DMS53 treated with DMSO at 0.1 percent for 48 hours (cell line): Measurements from ENCODE around the gene RB1.

Experiments
- DNase-seq: peaks from one replicate; lab custom pipeline; 2025; ENCODE audit not compliant: unreplicated experiment; lab: John Stamatoyannopoulos, UW

Gene RB1

DNA sequence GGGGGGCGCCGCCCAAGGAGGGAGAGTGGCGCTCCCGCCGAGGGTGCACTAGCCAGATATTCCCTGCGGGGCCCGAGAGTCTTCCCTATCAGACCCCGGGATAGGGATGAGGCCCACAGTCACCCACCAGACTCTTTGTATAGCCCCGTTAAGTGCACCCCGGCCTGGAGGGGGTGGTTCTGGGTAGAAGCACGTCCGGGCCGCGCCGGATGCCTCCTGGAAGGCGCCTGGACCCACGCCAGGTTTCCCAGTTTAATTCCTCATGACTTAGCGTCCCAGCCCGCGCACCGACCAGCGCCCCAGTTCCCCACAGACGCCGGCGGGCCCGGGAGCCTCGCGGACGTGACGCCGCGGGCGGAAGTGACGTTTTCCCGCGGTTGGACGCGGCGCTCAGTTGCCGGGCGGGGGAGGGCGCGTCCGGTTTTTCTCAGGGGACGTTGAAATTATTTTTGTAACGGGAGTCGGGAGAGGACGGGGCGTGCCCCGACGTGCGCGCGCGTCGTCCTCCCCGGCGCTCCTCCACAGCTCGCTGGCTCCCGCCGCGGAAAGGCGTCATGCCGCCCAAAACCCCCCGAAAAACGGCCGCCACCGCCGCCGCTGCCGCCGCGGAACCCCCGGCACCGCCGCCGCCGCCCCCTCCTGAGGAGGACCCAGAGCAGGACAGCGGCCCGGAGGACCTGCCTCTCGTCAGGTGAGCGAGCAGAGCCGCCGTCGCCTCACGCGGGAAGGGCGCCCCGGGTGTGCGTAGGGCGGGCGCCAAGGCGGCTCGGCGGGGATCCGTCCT lies at the start of gene RB1:
Gene RB1, plus strand, starts transcription at position 393 of the 784 bp plus-strand sequence. Its CDS starts 162 bp downstream, at position 555.
- peak; percentile 73 for DNase-seq

DNA sequence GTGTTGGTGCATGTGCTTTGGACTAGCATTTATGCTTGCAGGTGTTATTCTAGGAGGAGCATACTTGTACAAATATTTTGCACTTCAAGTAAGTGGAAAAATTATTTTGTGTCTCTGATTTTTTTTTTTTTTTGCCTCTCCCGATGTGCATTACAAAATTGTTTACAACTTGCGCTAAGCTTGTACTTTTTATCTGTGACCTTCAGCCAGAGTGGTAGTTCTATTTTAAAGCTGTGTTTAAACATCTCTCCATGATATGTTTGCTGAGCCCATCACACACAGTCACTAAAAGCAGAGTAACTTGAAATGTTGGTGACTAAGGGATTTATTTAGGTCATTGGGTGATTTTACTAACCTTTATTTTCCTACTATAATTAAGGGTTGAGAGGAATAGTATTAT lies 49.7 kb upstream of the RB1 start:
- DNase-seq: no peak

DNA sequence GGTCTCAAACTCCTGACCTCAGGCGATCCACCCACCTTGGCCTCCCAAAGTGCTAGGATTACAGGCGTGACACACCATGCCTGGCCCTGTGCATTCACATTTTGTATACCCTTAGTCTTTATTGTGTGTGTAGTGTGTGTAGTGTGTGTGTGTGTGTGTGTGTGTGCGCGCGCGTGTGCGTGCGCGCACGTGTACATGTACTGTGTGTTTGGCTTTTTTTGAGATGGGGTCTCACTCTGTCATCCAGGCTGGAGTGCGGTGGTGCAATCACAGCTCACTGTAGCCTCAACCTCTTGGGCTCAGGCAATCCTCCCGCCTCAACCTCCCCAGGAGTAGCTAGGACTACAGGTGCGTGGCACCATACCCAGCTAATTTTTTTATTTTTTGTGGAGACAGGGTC lies 48.5 kb upstream of the RB1 start:
- DNase-seq: no peak

DNA sequence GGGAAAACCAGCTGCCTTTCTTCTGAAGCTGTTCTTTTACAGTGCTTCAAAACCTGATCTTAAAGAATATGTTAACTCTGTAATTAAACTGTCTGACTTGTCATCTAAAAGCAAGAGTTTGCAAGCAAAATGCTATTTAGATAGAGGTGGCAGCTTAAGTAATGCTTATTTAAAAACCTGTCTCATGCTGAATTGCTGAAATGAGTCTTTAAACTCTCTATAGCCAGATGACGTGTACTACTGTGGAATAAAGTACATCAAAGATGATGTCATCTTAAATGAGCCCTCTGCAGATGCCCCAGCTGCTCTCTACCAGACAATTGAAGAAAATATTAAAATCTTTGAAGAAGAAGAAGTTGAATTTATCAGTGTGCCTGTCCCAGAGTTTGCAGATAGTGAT lies 47.6 kb upstream of the RB1 start:
- no peak for DNase-seq

DNA sequence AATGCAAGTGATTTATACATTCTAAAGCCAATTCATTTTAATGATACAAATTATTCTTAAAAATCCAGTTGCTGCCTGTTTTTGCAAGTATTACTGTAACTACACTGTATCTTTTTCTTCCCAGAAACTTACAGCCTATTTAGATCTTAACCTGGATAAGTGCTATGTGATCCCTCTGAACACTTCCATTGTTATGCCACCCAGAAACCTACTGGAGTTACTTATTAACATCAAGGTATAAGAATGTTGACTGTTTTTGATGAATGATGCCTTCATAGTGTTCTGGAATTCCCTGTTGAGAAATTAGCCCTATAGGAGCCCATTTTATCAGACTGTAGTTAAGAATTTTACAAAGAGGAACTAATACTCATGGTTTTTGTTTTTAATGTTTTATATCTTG lies 45.5 kb upstream of the RB1 start:
- no peak for DNase-seq

DNA sequence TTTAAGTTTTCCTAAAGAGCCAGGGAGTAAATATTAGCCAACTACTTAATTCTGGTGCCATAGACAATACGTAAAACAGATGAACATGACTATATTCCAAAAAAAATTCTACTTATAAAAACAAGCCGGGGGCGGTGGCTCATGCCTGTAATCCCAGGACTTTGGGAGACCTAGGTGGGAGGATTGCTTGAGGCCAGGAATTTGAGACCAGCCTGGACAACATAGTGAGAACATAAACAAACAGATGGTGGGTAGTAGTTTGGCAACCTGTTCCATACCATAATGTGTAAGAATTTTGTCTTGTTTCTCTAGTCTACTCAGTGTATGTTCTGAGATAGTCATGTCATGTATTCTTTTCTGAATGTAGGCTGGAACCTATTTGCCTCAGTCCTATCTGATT lies 45.1 kb upstream of the RB1 start:
- DNase-seq: no peak

DNA sequence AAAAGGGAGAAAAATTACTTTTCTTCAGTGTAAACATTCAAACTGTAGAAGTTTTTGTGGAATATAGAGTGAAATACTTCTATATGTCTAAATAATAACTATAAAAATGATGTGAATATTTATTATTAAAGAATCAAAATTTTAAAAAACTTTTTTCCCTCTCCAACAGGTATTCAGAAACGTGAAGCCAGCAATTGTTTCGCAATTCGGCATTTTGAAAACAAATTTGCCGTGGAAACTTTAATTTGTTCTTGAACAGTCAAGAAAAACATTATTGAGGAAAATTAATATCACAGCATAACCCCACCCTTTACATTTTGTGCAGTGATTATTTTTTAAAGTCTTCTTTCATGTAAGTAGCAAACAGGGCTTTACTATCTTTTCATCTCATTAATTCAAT lies 42.6 kb upstream of the RB1 start:
- DNase-seq: no peak

DNA sequence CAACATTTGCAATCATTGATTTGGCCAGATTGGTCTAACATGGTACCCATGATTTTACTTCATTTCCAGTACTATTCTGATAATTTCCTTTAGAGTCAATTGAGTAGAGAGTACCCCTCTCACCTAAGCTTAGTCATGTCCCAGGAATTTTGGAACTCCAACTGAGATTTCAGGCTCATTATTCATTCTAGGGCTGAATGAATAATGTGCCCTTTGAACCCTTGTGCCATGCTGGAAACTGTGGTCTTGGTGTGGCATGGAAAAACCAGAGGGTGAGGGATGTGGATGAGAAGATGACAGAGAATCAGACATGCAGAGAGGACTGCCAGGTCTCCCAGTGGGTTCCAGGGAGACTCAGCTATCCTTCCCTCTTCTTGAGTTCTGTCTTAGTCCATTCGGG lies 40.4 kb upstream of the RB1 start:
- DNase-seq: no peak

DNA sequence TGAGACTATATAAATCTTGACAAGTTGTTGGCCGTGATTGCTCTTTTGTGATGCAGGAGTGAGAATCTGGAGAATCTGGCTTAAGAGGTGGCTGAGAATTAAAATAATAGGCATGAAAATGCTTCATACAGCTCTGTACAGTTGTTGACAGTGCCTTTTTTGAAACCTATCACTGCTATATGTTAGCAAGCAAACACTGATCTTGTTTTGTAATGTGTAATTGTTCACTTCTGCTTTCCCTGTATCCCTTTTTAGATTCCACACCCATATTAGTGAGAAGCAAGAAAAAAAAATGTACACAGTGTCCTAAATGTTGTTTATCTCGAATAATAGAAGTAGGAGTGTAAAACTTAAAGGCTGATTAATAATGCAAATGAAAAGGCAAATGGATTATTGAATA lies 39.5 kb upstream of the RB1 start:
- no peak for DNase-seq

DNA sequence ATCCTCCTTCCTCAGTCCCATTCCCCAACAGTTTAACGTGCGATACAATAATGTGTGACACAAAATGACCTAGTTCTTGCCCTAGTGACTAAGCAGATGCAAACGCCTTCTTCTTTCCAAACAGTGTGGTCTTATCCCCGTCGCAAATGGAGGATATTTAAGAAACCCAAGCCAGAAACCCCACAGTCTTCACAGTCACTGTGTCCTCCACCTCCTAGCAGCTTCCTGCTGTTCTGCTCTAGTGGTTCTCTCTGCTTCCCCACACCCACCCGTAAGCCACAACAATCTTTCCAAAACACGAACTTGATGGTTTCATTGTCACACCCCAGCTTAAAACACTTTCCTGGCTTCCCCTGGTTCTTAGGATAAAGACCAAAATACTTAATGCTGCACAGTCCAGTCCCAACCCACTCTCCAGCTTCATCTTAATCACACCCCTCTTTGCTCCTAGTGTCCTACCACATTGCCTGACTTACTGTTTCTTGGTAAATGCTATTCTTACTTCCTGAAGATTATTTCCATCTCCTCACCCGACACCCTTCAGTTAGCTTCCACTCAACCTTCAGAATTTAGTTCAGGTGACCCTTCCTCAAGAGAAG lies 38.2 kb upstream of the RB1 start:
- no peak for DNase-seq

DNA sequence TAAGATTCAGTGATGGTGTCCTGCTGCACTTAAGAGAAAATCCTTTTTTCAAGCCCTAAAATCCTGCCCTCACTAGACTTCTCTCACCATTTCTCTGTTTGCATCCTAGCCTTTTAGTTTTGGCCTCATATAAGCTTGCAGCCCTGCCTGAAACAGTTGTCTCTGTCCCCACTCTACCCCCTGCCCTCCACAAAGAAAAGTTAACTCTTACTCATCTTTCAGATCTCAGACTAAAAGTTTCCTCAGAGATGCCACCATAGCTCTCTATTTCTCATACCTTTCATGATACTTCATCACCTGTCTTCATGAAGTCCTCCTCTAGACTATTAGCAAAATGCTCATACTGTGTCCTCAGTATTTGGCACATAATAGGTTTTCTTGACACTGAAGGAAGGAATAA lies 37.4 kb upstream of the RB1 start:
- no peak for DNase-seq

DNA sequence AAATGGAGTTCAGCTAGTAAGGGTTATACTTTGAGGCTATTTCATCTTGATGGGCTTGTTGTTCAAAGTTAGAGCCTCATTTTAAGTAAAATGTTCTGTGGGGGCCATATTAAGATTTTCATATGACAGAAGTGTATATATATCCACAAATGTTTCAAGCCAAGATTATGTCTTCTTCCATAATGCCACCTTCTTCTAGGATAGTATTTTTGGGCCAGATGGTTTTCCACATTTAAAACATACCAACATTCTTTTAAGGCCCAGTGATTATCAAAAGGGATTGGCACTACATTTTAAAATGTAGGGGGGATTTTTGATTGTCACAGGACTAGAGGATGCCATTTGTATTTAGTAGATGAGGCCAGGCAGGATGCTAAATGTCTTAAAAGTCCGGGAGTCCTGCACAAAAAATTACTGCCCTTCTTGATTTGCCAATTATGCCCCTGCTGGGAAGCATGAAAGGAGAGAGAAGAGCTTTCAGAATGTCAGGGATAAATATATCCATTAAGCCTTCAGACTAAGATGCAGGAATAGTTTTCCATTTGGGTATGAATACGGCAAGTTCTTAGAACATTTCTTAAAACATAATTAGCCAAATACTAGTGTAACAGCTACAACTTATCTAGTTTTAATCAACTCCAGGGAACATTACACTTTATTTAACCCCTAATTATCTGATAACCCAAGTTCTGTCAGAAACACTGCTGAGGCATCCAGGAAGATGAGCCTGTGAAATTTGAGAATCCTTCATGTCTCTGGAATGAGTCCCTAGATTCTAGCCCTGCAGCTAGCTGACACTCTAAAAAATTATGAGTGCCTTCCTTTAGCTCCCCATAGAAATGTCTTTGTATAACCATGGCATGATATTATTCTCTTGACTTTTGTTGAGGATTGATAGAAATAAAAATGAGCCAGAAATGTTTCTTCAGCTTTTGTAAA lies 36.6 kb upstream of the RB1 start:
- DNase-seq: no peak

DNA sequence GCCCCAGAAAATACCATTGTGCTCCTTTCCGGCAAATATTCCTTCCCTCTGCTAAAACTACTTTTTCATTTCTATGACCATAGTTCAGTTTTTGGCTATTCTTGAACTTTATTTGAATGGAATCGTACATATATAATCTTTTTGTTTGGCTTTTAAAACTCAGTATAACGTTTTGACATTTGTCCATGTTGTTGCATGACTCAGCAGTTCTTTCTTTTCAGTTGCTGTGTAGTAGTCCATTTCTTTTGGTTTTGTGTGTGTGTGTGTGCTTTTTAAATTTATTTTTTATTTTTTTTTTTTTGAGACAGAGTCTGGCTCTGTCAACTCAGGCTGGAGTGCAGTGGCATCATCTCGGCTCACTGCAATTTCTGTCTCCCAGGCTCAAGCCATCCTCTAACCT lies 35.5 kb upstream of the RB1 start:
- DNase-seq: no peak

DNA sequence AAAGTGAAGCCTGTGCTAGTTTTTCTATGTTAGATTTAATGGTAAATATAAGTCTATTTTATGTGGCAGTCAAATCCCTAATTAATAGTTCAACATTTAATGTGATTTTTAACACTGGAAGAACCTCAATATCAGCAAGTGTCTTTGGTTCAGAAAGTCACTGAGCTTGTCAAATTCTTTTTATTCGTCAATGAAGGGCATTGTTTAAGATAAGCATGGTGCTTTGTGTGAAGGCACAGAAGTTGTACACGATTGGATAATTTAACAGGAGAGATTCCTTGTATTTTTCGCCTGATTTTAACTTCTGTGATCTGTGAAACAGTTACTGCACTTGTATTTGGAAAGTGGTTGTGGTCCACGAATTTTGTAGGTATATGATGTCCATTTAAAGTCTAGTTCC lies 30.2 kb upstream of the RB1 start:
- DNase-seq: no peak

DNA sequence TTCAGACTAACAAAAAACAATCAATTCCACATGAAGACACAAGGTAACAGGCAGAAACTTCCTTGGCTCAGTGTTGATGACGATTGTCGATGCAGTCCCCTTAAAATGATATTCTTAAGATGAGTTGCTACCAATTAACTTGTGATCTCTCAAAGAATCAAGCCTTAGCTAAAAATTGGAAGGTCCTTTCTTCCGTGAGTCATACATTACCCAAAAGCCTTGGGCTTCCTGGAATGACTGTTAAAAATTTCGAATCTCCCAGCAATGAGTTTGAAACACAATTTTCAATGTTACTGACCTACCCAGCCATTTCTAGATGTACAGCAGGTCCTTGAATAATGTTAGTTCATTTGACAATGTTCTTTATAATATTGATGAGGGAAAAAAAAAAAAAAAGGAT lies 28.0 kb upstream of the RB1 start:
- DNase-seq: no peak

DNA sequence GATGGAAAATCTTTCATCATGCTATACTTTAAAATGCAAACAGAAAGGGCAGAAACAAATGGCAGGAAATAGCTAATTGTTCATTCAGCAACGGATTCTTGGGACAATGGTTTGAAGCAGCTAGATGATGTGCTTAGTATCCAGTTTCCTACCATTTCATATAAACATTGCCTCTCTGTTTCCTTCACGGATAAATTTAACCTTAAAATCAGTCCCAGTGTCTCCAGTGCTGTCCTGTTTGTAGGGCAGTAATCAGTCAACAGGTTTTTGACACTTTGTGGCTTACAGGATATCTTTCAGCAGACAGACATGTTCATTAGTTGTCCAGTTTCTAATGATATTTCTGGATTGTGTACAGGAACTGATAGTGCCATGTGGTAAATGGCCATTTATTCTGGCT lies 24.7 kb upstream of the RB1 start:
- DNase-seq: no peak

DNA sequence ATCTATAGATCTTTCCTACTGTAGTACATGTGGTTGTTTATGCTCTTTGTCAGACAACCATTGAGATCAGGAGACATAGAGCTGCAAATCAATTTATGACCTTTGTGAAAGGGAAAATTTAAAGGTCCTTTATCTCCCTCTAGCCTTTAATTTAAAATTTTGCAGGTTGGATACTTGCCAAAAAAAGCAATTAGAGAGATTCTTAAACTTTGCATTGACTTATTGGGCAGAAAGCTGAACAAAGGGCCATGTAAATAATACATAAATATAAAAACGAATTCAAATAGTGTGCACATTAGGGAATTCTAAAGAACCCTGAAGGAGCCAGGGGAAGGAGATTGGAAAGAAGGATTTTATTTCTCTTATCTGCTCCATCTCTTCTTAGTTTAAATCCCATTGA lies 22.0 kb upstream of the RB1 start:
- DNase-seq: no peak

DNA sequence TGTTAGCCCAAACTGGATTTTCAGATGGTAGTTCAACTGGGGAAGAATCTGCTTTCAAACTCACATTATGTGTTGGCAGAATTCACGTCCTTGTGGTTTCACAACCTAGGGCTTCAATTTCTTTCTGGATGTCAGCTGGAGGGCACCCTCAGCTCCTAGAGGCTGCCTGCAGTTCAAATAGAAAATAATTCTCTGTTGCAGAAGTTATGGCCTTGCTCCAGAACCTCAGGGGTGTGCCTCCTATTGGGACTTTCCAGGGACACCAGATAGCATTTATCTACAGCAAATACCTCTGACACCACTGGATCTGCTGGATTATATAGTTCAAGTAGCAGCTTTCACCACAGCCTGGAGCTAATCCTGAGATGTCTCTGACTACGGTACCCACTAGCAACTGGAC lies 11.8 kb upstream of the RB1 start:
- DNase-seq: no peak

DNA sequence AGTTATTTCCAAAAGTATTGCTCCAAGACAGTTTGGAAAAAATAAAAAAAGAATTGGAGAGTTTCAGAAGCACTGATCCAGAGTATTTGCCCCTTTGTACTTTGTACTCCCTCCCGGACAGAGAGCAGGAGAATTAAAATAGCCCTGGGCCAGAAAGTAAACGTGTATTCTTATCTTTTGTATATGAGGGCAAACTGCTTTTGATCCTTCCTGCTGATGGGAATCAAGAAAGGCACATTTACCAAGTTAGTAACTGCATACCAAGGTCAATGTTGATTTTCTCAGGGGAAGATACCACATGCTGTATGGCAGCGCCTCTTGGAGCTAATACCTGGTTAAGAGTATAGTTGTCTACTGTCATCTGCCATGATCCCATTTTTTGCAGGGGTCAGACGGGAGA lies 10.9 kb upstream of the RB1 start:
- no peak for DNase-seq

DNA sequence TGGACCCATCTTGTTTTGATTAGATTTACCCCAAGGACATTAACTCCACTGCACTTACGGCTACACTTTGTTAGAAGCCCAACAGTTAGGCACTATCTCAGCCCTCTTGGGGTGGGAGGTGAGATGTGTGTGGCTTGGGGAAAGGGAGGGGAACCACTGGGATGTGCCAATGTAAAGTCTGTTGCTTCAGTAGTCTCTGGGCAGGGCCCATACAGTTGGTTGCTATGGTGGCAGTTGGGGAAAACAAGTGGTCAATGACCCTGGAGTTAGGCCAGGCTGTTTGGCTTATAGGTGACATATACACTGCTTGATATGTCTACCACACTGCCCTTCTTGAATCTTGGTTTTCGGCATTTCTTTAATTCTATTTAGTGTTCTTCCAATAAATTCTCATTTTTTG lies 8.9 kb upstream of the RB1 start:
- no peak for DNase-seq

DNA sequence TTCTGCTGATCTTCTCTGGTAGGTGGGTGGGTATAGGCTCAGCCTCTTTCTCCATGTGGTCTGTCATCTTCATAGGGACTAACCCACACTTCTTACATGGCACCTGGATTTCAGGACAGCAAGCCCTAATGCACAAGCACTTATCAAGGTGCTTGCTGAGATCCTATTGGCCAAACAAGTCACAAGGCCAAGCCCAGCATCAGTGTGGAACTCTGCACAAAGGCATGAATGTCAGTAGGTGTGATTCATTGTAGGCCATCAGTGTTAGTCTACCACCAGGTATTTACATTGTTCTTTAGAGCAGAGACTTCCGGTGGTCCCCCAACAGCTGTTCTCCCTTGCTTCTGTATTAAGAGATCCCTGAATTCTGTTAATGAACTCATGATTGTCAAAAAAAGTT lies 8.3 kb upstream of the RB1 start:
- DNase-seq: no peak

DNA sequence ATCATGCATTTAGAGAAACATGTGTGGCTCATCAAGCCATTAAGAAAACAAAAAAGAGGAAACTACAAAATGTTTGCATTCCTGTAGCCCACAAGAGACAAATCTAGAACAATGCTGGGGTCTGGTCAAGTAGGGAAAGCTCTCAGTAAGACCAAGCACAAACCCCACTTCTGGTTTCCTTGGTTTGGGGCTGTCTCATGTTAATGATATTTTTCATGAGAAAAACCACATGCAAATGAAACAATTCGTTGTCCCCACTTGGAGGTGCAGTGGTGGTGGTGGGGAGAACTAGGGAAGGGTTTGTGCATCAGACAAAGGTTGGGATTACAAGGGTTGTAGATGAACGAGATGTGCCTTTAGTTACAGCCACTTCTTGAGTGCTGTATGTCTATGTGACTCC lies 7.0 kb upstream of the RB1 start:
- DNase-seq: no peak
